ENCODE measurements around the gene POLR2E.

GRCh38 chr19:1060689-1061088 lies 34.5 kb downstream of the POLR2E start:
- TF ChIP-seq FOXP2 (optimal IDR thresholded peaks at IDR 0.05; ENCODE audit: control extremely low read depth, extremely low read length, insufficient read depth) (no peak), POLR2AphosphoS5 (IDR thresholded peaks at IDR 0.05; ENCODE audit: borderline replicate concordance, low read depth, low read length) (no peak)

All from SK-N-MC (cell line).